Endometrium (tissue), 2 donors: ENCODE measurements around the gene PIK3R4.

Experiments used
- FAIRE-seq: peaks from 2 replicates; lab custom pipeline; 2012; peaks lifted over from hg19 to GRCh38; lab: Jason Lieb, UNC
- donor health status: control.
- donor health status: control.

The PIK3R4 gene

GRCh38 chr3:130741946-130742610, 4.6 kb downstream of the PIK3R4 start:
- FAIRE-seq: no peak

- FAIRE-seq: no peak
Observed at GRCh38 chr3:130739848-130740247, 6.8 kb downstream of the PIK3R4 start.

GRCh38 chr3:130738241-130738640, 8.4 kb downstream of the PIK3R4 start:
- FAIRE-seq: no peak

- no peak for FAIRE-seq
Observed at GRCh38 chr3:130737622-130738021, 9.0 kb downstream of the PIK3R4 start.

GRCh38 chr3:130733236-130733875, 13.3 kb downstream of the PIK3R4 start:
- FAIRE-seq: no peak

GRCh38 chr3:130732501-130732900, 14.1 kb downstream of the PIK3R4 start:
- FAIRE-seq: no peak

- FAIRE-seq: no peak
Observed at GRCh38 chr3:130731817-130732216, 14.8 kb downstream of the PIK3R4 start.

- FAIRE-seq: no peak
Observed at GRCh38 chr3:130729154-130729553, 17.5 kb downstream of the PIK3R4 start.

GRCh38 chr3:130728037-130728436, 18.6 kb downstream of the PIK3R4 start:
- no peak for FAIRE-seq

- FAIRE-seq: no peak
Observed at GRCh38 chr3:130725746-130726145, 20.9 kb downstream of the PIK3R4 start.

- FAIRE-seq: no peak
Observed at GRCh38 chr3:130715616-130716015, 31.0 kb downstream of the PIK3R4 start.

GRCh38 chr3:130712718-130713423, 33.8 kb downstream of the PIK3R4 start:
- FAIRE-seq: no peak

GRCh38 chr3:130711565-130712324, 34.9 kb downstream of the PIK3R4 start:
- no peak for FAIRE-seq

GRCh38 chr3:130709671-130710070, 37.0 kb downstream of the PIK3R4 start:
- no peak for FAIRE-seq

GRCh38 chr3:130707902-130708601, 38.6 kb downstream of the PIK3R4 start:
- FAIRE-seq: no peak

- no peak for FAIRE-seq
Observed at GRCh38 chr3:130705501-130705900, 41.1 kb downstream of the PIK3R4 start.

GRCh38 chr3:130702985-130703384, 43.6 kb downstream of the PIK3R4 start:
- FAIRE-seq: no peak

GRCh38 chr3:130700541-130700940, 46.1 kb downstream of the PIK3R4 start:
- FAIRE-seq: no peak

GRCh38 chr3:130699765-130700164, 46.9 kb downstream of the PIK3R4 start:
- no peak for FAIRE-seq

GRCh38 chr3:130693314-130693713, 53.3 kb downstream of the PIK3R4 start:
- FAIRE-seq: no peak

GRCh38 chr3:130692455-130692854, 54.2 kb downstream of the PIK3R4 start:
- no peak for FAIRE-seq
